HK-2 (cell line): ENCODE results near the gene DDX20.
A peak's percentile ranks its signal among the peaks of the same experiment; 100 is the strongest.
"Not testable (repeated sequence)": the region's sequence is repeated elsewhere in the genome, so short reads cannot be mapped to it uniquely, and the experiment has no call there.

ENCODE experiments used
- DNase-seq: peaks from one replicate; pipeline ENCODE4 v3.0.0-alpha.2; 2018; ENCODE audit not compliant: unreplicated experiment

DDX20 gene

DNA sequence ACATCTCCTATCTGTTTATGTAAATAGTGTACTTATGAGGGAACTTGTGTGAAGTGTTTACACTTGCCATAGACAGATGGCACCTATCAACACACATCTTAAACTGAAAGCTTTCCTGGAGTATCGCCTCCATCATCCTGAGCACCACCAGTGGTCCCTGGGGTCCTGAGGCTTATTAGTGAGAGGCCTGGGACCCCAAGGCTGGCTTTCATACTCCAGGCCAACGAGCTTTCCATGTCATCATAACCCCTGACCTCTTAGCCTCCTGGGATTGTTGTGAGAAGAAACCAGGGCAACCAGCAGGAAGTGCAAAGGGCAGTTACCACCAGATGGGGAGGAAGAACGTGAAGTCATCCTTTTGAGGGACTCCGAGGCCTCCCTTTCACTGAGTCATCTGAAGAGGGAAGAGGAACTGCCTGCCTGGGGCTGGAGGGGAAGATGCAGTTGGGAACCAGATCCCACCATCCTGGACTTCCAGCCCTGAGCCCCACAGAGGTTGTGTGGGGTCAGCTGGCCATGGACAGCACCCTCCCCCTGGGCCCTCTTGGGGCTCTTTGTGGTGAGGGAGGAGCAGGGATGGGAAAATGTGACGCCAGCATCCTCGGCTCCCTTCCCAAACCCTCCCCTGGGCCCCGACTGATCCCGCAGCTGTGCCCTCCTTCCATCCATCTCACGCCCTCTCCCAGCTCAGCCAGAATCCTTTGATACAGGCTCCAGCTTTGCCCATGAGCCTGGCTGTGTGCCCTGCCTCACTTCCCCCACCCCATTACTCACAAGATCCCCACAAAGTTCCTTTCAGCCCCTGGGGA lies 22.3 kb upstream of the DDX20 start:
- peak; percentile 32 for DNase-seq

DNA sequence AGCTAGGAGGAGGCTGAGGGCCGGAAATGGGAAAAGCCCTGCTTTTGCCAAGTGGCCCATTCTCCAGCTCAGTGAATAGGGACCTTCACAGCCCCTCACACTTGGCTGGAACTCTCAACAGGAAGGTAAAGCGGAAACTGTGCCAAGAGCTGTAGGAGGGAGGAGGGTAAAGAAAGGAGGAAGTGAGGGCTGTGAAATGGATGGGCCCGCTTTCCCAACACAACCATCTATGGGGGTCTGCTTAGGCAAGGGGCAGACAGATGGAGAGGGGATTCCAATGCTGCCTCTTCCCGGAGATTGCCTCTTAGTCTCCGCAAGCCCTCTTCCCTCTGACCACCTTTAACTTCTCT lies 21.7 kb upstream of the DDX20 start:
- no peak for DNase-seq

DNA sequence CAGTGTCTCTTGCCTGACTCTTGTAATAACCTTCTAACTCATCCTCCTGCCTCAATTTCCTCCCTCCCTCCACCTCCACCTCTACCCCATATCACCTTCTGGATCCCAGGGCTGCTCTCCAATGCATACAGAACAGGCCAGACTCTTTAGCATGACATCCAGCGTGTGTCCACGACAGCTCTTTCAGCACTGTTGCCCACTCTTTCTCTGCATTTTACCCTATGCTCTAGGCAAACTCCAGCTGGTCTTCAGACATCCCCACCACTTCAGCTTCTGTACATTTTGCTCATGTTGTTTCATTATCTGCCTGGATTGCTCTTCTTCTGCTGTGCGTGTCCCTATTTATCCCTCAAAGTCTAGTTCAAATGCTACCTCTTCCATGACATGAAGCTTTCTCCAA lies 21.3 kb upstream of the DDX20 start:
- DNase-seq: no peak

DNA sequence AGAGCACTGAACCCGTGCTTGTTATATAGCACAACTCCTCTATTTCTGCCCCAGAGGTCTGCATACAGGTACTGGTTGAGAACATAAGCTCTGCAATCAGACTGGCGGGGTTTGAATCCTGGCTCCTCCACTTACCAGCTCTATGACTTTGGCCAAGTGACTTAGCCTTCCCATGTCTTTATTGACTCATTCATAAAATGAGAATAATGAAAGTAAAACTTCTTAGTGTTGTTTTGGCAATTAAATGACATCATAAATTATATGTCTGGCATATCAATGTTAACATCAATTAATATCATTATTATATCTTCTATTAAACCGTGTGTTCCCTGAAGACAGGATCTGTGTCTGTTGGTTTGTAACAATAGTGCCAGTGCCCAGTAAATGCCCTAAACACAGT lies 20.8 kb upstream of the DDX20 start:
- no peak for DNase-seq

DNA sequence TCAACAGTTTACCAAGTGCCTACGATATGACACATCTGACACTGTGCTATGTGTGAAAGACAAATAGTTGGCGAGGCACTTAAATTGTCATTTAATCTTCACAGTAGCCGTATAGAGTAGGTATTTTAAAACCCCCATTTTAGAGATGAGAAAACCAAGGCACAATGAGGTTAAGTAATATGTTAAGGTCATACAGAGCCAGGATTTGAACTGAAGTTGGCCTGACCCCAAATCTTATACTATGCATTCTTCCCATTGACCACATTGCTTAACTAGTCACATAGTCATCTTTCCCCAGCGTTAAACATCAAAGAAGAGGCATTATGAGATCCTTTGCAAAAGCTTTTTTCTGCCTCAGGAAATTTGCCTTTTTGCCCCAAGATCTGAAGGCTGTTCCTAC lies 20.4 kb upstream of the DDX20 start:
- no peak for DNase-seq

DNA sequence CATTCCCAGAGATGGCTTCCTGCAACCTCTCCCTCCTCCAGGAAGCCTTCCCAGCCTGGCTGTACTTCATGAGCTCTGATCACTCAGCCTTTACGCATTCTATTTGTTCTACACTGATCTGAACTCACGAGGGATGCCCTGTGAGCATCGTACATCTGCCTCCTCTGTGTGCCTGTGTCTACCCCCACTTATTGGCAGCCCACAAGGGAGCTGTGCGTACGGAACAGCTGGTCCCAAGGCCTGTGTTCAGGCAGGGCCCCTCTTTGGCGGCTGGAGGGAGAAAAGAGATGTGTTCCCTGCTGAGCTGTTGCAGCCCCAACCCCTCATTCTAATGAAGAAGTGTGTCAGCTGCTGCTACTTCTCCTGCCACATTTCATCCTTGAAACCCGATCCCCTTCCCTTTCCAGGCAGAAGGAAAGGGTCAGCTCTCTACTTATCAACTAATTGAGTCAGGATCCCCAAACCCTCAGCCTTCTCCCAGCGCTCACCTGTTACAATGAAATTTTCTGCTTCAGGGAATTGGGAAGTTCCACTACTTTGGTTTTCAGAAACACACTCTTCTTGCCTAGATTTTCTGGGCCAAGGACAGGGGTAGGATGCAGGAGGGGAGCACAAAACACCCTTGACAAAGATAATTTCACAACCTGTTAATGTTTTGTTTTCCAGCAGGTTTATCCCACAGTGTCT lies 19.7 kb upstream of the DDX20 start:
- no peak for DNase-seq

DNA sequence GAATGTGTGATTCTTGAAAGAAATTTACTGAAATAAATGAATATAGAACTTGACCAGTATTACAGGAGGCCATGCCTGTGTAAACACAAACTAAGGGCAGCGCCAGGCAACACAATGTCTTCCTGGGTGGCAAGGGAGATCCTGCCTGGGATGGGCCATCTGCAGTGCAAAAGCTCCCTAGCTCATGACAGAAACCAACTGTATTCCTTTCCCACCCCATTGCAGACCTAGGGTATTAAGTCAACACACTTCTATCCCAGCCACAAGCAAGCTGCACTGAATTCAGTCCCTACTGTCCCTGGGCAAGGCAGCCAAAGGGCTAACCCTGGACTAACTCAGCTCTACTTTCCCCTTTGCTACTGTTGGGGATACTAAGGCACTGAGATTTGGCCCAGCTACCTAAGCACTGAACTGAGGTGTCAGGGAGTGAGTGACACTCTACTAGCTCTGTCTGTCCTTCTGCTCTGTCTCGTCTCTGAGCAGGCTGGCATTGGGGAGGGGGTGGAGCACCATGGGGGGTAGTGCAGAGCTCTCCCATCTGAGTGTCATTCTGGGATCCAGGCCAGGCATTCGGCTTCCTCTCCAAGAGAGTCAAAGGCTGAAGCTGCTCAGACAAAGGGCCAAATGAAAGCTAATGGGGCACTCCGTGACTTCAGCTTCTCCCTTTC lies 19.0 kb upstream of the DDX20 start:
- DNase-seq: no peak

DNA sequence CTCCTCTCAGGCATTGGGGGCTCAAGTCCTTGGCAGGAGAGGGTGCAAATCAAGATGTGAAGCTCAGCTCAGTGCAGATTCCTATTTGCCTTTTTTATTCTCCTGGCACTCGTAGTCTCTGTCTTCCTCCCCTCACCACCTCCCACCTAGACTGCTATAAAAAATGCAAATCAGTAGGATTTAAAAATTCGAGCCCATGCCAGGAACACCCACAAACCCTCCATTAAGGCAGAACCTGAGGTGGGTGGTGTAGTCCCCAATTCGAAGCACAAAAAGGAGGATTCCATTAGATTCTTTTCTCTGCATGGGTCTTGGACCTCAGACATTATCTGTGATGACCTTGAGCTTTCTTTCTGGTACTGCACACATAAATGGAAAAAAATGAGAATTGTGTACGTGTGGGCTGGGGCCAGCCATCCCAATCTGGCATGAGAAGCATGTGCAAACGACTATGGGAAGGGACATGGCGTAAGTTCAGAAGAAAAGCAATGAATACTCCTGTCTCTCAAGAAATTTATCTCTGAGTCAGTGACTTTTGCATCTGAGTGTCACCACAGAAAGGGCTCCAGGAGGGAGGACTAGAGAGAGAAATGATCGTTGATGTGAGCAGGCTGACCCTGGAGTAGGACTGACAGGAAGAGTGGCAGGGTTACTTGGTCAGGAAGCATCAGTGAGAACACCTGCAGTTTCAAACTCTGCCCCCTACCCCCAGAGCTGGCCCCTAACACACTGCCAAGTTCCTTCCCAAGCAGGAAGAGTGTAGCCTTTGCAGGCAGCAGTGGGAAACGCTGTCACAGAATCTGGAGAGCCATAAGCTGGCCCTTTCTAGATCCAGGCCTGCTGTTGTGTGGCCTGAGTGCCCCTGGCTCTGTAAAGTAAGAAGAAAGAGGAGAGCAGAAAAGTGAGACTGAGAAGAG lies 18.2 kb upstream of the DDX20 start:
- no peak for DNase-seq

DNA sequence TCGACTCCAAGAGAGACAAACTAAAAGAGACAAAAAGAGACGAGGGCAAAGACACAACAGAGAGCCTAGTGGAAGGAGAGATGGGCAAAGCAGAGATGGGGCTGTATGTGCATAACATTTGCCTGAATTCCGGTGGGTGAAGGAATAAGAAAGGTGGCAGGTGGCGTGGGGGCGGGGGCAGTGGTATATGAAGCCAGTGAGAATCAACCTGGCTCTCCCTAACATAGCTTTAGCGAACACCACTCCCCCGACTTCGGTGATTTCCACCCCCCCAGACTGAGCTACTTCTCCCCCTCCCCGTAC lies 17.6 kb upstream of the DDX20 start:
- no peak for DNase-seq

DNA sequence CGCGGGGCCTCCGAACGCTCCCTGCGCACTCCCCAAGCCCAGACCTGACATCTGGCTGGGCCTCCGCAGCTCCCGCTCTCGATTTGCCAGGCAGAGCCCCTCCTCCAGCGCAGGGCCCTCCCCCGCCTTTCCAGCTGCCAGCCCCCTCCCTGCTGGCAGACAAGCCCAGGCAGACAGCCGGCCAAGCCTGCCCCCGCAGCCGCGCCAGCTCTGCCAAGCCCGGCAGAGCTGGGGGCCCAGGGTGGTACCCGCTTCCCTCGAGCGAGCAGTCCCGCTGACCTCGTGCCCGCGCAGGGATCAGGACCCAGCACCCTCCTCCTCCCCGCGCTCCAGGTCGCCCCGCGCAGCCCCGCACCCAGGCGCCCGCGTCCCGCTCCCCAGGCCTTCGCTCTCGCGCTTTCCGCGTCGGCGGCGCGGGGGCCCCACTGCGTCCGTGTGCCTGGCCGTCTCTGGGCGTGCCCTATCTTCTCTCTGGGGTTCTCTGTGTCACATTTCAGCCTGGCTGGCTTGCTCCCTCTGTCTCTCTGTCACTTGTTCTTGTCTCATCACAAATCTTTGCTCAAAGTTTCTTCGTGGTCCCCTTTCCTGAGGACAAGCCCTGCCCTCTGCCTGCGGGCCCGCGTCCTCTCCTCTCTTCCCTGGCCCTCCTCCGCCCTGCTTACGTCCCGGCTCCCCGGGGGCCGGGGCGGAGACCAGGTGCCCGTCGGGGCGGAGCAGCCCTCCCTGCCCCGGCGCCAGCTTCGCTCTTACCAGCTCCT lies 17.1 kb upstream of the DDX20 start:
- peak; percentile 55 for DNase-seq

DNA sequence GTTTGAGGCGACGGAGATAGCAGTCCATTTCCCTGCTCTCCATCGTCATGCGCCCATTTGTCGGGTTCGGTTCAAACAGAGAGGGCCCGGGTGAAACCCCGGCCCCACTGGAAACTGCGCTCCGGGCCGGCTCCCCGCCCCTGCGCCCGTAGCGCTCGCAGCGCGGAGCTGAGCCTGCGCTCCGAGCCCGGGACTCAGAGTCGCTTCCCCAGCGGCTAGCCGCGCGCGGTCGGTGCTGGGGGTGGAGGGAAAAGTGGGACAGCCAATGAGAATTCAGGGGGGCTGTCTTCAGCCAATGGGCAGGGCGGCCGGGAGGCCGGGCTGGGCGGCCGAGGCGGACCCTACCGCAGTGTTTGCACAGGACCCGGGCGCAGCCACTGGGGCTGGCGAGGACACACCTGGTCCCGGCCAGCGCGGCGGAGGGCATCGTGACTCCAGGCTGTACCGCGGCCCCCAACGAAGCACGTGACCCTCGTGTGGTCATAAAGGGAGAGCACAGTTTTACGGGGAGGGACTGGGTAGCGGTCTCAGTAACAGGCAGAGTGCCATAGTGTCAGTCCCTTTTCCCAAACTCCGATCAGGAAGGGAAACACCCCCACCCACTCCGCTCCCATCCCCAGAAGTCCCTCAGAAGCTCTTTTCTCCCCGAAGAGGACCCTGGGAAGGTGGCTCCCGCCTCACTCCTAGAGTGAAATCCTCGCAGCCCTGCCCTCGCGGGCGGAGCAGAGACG lies 16.3 kb upstream of the DDX20 start, which contains the start of gene INKA2:
INKA2 (minus strand) TSS at position 202 of the 731 bp plus-strand sequence; CDS start at position 49, 153 bp downstream.
- DNase-seq: peak; percentile 93

DNA sequence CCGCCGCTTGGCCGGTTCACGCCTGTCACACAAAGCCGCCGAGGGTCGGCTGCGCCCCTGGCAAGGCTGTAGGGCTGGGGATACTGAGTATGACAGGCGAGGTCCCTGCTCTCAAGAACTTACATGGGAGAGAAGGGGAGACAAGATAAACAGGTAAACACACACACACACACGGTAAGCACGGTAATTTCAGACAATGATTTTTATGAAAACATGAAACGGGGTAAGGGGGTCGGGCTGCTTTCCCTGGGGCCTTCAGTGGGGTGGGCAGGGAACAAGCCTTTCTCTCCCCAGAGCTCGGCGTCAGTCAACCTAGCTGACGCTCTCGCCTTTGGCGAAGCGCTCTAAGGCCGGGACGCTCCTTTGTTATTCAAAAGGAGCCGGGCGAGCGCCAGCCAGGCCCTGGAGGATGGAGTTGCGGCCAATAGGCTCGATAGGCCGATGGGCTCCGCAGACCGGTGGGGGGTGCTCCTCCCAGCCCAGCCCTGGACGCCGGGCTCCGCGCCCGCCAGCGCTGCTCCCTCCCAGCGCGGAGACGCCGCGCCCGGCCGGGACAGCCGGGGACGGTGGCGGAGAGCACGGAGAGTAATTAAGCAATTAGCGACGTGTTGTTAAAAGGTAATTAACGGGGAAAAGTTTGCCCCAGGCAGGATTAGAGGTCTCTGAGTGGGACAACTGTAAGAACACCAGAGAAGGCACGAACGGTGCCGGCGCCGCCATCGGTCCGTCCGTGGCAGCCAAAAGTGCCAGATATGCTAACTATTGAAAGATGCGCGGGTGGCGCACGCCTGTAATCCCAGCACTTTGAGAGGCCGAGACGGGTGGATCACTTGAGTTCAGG lies 15.6 kb upstream of the DDX20 start:
- DNase-seq: peak; percentile 71

DNA sequence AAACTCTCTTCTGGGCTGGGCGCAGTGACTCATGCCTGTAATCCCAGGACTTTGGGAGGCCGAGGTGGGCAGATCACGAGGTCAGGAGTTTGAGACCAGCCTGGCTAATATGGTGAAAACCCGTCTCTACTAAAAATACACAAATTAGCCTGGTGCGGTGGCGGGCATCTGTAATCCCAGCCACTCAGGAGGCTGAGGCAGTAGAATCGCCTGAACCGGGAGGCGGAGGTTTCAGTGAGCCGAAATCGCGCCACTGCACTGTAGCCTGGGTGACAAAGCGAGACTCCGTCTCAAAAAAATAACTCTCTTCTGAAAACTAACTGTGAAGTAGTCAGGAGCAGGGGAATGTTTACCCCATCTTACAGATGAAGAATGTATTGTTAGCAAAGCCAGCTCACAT lies 13.4 kb upstream of the DDX20 start:
- not testable (repeated sequence) for DNase-seq

DNA sequence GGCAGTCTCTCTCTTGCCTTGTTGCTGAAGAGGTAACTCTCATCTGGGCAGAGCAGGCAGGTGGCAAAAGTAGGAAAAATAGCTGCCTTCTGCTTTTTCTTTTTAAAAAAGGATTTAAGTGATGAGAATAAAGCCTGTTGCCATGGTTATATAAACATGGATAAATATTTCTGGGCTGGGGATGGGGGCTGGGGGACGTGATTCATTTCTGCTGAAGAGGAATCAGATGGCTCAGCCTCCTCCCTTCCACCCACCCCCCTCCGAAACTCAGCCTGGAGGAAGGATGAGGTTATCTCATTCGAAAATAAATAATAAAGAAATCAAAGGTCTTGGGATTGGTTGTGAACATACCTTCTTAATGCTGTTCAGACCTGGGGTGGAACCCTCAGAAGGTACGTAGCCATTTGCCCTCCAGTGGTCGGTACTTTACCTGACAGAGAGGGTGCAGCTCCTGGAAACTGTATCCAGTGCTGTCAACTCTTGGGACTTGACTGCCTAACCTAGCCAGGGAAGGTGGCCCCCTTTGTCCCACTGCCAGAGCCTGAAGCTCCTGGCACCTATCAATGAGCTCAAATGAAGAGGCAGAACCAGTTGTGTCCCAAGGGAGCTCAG lies 12.7 kb upstream of the DDX20 start:
- no peak for DNase-seq

DNA sequence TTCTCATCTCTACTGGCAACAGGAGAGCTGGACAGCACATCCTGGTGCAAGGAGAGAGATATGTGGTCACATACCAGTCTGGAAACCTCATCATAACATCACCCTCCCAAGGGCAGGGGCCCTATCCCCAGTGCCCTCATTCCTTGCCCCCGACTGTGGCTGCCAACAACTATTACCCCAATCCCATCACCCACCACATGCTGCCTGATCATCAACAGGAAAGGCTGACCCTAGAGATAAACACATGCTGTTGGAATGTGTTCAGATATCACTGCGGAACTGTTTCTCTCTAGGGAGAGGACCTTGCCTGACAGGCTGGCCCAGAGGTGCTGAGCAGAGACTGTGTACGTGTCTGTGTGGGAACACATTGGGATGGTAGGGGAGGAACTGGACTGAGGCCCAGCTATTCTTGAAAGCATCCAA lies 12.0 kb upstream of the DDX20 start:
- no peak for DNase-seq

DNA sequence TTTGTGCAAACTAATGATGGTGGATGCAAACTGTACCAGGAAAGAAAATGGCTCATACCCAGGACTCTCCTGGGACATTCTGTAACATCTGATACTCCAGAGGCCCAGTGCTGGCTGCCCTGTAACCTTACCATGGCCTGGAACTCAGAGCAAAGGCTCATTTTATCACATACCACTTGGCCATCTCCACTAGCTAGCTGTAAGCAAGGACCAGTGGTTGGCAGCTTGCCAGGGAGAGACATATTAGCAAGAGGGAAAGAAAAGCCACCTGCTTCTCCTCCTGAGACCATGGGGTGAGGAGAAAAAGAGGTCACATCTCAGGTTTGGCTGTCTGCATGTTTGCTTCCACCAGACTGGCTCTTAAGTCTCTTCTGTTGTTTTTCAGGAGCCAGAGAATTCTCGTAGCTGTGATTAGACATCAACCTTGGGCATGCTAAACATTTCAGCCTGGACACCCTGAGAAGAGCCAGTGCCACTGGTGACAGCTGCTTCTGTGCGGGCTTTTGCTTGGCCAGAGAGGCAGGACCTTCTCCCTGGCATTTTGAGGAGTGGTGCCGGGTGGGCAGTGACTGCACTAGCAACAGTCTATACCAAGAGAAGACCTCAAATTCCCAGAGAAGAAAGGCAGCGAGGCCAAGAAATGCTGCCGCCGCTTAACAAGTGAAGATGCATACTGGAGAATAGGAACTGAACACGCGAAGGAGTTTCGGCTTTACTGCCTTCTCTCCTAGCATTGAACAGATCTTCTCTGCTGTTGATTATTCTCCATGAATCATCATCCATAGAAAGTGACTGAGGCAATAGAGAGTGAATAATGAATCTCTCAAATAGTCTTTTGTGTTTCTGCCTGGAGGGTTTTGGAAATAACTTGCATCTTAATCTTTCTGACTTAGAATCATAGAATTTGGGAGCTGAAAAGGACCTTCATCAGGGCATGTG lies 9.8 kb upstream of the DDX20 start:
- DNase-seq: no peak

DNA sequence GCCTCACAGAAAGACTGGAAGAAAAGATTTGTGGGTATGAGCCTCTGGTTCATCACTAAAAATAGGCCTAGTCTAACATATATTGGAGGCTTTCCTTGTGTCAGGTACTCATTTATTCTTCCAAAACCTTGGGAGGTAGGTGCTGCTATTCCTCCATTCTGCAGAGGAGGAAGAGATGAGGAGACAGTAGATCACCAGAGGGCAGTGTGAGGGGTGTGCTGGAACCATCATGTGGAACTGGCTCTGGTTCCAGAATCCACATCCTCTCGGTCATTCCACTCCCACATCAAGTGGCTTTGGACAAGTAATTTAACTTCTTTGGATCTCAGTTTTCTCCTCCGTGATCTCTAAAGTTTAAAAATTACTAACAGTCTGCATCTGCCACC lies 9.1 kb upstream of the DDX20 start:
- no peak for DNase-seq

DNA sequence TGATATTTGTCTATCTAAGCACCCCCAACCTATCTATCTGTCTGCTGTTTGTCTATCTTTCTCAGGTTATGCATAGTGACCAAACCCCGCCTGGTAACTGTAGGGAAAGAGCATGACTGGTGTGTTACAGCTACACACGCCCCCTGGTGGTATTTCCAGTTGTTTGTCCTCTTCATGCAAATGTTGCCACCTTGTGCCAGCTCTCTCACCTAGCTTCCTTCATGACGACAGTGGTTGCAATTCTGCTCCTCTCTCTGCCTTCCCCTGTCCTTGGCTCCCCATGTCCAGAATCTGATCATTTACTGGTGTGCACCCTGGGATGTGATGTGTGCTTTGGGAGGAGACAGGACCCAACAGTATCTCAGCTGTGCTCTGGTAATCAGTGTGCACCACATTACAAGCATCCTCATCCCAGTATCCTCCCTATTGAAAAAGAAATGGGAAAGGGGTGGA lies 8.4 kb upstream of the DDX20 start:
- DNase-seq: peak; percentile 58
